ENCODE results near the gene ADIPOR1. TPM values are rescaled to one million over a fixed set of nuclear protein-coding genes. Genes with fewer than 3 reads are reported as not detected.
"Not testable (repeated sequence)": the region's sequence is repeated elsewhere in the genome, so short reads cannot be mapped to it uniquely, and the experiment has no call there.

ADIPOR1 gene
- total RNA-seq, 1 donor from 2014 or later: 137 TPM

DNA sequence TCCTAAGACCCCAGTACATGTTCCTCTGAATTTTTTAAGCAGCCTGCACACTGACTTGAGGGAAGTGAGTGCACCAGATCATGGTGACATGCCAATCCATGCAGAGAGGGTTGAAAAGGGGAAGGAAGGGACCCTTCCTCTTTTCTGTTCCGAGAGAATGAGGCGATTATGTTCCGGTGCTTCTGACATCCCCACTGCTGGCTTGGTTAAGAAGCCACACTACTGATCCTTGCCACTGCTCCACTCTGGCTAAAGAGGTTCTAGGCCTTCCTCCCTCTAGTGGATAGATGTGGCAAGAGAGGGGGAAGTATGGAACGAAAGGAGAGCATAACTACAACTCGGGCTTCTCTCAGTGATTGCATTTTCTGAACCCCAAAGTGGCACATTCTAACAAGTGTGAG is 10.8 kb upstream of the ADIPOR1 start:
- DNase-seq: peak; percentile 76

DNA sequence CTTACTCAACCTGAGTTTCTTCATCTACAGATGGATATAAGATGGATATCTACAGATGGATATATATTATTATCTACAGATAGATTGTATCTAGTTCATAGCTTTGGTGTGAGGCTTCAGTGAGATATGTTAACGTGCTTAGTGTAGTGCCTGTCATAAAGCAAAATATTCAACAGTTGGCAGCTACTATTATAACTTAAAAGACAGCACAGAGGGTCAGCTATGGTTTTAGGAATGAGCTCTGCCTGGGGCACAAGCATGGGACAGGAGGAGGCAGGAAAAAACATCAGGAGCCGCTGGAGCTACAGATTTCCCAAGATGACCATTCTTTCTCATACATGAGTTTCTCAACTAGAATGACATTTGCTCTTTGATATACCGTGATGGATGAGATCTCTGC is 10.2 kb upstream of the ADIPOR1 start:
- no peak for DNase-seq

DNA sequence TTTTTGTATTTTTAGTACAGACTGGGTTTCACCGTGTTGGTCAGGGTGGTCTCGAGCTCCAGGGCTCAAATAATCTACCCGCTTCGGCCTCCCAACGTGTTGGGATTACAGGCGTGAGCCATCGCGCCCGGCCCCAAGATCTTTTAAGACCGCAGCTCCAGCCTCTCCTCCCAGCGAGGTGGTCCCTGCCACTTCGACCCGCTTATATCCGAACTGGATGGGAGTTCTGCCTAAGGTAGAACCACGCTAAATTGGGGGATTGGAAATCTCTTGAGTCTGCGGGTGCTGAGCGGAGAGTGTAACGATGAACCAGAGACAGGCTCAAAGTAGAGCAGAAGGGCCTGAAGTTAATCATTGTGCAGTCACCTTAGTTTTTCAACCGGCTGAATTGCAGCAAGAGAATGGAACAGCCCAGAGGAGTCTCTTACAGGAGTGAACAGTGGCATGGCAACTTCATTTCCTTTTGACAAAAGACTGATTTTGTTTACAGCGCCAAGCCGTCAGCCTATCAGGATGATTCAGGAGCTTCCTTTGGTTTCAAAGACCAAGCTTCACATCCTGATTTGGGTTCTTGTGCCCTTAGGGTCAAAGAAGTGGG is 9.7 kb upstream of the ADIPOR1 start:
- peak; percentile 60 for DNase-seq

DNA sequence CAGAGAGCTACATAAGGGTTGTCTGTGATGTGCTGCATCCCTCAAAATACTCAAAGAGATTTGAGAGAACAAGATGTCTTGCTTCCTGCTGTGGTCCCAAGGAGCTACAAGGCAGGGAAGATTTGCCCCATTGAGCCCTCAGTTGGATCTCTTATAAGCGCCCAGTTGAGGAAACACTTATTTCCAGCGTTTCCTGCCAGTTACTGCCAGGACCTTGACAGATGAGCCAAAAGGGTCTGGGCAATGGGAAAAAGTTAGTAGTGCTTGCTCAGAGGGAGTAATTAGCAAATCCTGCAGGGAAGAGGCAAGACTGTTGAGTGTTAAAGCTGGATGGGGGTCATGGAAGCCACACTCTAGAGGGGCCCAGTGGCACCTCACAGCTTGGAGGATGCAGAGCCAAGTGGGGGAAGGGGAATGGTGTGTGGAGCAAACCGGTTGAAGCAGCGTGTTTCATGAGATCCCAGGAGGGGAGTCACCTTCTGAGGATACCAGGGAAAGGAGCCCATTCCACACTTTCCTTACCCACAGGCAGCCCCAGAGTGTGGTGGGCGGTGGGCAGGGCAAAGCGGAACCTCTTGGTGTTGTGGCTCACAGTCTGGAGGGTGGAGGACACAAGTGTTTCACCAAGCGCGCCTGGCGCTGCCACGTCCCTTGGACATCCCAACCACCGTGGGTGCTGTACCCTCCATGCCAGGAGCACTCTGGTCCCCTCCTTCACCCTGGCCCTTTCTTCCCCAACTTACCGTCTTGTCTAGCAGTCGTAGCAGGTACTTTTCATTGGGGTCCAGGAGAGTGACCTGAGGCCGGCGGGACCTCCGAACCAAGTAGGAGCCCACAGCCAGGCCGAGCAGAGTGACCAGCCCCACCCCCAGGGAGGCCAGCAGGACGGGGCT is 8.1 kb upstream of the ADIPOR1 start:
- DNase-seq: peak; percentile 62

DNA sequence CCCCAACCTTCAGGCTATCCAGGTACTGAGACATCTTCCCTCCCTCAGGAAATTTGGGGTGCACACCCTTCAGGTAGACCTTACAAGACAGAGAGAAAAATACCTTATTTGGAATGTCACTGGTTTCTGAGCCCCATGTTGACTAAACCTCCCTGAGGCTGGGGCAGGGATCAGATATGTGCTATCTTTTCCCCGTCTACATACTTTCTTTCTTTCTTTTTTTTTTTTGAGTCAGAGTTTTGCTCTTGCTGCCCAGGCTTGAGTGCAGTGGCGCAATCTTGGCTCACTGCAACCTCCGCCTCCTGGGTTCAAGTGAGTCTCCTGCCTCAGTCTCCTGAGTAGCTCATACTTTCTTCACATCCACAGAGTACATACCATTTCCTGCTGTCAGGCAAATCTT is 7.3 kb upstream of the ADIPOR1 start:
- DNase-seq: no peak

DNA sequence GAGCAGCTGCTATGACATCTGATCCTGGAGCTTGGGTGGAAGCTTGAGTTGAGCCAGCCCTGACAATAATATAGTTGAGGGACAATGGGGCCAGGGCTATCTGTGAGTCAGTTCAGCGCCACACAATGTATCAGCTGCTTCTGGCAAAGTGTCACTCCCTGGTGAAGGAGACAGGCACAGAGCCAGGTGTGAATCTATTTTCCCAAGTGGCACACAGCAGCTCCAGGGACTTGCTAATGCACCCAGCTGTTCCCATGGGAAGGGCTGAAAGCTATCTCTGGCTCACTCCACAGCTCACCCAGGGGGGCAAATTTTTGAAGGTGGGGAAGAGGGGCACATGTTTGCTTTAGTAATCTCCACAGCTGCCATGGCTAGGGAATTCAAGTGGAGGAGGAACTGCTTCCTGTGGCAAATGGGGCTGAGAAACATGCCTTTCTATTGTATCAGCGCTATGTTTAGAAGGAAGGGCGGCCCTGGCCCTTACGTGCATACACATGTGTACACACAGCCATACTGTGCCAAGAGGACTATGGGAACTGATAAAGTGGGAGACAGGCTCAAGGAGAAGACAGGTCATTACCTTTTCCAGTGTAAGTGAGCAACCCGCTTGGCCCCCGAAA is 6.8 kb upstream of the ADIPOR1 start:
- peak; percentile 25 for DNase-seq

DNA sequence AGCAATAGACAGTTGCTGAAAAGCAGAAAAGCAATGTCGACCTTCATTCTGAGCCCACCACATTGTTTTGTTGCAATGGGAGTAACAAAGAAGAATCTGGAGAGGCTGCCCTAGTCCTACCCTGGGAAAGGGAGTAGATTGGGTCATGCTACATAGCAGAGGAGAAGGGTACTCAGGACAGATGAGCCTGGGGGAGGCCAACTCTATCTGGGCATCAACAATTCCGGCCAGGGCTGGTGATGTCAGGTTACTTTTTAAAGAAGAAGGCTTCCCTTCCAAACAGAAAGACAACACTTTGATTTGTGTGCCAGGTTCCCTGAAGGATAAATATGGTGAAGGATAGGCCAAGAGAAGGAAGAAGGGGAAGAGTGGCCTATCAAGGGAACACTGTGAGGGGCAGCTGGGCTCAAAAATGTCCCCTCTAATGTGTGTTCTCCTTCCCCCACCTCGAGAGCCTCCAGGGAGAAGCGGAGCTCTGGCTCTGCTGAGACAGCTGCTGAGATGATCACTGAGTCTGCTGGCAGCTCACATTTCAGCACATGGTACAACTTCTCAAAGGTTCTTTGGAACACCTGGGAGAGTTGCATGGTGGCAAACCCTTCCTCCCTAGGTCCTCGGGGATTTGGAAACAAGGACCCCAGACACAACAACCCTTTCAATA is 3.2 kb upstream of the ADIPOR1 start:
- no peak for DNase-seq

DNA sequence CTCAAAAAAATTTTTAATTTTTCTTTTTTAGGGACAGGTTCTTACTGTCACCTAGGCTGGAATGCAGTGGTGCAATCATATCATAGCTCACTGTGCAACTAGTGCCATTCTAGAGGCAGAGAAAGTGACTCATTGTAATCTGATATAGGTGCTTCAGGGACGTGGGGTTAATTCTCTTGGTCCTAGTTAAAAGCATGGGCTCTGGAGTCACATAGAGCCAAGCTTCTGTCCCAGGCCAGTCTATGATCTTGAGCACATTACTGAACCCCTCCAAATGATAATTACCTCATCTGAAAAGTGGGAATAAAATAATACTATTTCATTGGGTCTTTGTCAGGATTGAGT is 1.1 kb upstream of the ADIPOR1 start:
- DNase-seq: no peak

DNA sequence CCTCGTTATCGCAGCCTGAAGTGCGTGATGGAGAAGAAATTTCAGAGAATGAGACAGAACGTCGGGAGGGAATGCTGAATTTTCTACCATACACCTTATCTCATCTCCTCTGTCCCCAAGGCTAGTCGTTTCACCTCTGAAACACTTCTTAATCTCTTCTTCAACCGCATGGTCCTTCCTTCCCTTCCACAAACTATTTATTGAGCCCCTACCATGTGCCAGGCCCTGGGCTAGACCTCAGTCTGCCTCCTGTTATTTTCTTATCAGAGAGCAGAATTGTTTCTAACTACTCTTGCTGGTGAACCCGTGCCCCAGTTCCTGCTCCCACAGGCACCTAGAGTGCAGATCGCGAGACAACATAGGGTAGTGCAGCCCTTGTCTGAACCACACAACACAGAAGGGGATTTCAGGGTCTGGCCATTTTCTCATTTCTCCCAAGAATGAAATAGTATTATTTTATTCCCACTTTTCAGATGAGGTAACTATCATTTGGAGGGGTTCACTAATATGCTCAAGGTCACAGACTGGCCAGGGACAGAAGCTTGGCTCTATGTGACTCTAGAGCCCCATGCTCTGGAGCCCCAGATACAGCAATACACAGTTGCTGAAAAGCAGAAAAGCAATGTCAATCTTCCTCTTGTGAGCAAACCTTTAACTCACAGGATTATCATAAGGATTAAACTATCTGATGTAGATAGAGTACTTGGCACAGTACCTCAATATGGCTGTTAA is 598 bp upstream of the ADIPOR1 start:
- peak; percentile 11 for DNase-seq

DNA sequence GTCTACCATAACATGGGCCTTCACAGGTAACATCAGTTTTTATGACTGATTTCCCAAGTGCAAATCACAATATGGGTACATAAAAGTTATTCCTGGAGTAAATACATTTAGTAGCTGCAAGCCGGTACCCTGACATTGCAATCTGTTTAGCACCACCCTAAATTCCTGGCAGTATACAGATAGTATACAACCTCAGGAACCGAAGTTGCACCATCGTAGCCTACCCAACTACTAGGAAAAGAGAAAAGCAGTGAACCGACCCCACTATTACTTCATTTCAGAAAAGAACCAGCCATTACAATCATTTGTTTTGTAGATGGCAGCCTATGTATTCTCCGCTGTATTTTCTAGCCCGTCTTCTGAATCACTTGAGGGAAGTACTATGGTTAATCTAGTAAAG is 1.1 kb downstream of the ADIPOR1 start:
- no peak for DNase-seq

DNA sequence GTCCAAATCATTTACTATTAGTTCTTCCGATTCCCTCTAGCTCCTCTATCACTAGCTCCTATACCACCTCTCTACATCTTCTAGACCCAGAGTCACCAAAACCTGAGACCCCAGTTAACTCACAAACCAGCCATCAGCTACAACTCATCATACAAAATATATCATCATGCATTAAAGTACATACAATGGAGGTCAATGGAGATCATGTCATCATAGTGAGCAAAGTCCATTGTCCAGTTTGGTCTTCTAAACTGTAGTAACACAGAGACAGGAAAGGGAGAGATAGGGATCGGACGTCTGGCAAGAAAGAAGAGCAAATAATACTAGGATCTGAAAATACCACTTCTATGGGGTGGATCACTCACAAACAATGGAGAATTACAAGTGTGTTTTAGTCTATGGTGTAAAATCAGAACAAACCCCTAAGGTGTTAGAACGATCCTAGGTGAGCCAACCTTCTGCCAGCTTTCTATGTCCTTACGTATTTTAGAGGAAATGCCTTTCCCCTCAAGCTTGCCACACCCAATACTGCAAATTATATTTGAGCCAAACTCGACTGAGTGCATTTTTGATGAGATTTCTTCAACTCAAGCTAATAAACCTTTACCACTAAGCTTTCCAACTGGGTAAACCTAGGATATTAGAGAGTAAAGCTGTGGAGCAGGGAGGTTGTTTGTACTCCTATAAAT is 3.9 kb downstream of the ADIPOR1 start:
- peak; percentile 18 for DNase-seq

DNA sequence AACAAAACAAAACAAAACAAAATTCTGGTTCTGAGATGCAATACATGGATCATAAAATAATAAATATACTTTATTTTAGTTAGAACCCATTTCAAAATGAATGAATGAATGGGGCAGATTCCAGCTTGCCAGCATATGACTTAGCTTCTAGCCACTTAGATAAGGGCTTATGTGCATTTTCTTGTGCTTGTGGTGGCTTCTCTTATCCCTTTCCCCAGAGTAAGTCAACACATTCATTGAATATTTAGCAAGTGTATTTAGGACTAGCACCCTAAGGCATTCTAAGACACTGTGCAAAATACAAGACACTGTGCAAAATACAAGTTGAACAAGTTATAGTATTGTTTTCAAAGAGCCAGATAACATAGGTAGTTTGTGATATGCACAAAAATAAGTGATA is 4.7 kb downstream of the ADIPOR1 start:
- DNase-seq: no peak

DNA sequence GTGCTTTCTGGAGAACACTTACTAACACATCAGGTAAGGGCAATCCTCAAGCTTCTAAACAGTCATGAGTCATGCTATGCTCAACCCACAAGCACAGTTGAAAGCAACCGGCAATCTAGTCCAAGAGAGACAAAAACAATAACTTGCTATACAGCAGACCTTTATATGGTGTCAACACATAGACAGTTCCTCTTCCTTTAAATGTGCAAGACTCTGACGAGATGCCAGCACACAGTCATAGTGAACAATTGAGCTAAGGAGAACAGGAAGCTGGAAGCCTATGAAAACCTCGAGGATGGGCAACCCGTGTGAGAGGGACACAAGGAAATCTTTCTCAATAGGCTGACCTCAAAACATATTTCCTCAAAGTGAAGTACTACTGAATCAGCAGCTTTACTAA is 5.3 kb downstream of the ADIPOR1 start:
- DNase-seq: peak; percentile 95

DNA sequence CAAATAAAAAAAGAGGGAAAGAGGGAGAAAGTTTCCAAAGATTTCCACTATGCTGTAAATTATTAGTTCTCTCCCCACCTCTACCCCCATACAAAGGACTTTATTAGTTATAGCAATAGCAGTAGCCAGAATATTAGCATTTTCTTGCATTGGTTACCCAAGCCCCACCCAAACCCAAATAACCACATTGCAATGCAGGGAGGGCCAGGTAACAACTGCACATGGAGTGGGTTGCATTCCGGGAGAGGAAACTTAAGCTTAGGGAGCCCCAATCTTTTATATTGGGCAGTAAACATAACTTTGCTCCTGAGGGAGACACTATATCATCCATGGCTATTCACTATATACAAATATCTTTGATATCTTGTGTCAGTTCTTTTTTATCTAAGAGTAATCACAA is 6.0 kb downstream of the ADIPOR1 start:
- DNase-seq: no peak

DNA sequence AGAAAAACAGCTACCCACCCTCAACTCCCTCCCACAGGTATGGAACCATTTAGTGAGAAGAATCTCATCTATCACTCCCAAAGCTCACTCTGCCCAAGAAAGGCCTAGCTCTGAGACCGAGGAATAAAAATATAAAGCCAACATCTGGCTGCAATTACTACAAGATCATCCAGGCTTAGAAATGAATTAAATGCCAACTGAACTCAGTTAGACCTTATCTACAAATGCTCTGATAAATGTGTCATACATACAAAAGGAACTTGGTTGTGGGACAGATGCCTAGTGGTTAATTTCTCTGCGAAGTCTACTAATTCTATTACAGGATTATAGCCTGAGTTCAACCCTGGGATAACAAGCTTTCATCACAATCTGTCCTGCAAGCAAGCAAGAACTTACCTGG is 6.7 kb downstream of the ADIPOR1 start:
- DNase-seq: no peak

DNA sequence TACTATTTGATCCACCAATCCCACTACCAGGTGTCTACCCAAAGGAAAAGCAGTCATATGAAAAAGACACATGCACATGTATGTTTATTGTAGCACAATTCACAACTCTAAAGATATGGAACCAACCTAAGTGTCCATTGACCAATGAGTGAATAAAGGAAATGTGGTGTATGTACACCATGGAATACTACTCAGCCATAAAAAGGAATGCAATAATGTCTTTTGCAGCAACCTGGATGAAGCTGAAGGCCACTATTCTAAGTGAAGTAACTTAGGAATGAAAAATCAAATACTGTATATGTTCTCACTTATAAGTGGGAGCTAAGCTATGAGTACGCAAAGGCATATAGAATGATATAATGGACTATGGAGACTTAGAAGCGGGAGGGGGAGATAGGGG is 12.6 kb downstream of the ADIPOR1 start:
- no peak for DNase-seq

DNA sequence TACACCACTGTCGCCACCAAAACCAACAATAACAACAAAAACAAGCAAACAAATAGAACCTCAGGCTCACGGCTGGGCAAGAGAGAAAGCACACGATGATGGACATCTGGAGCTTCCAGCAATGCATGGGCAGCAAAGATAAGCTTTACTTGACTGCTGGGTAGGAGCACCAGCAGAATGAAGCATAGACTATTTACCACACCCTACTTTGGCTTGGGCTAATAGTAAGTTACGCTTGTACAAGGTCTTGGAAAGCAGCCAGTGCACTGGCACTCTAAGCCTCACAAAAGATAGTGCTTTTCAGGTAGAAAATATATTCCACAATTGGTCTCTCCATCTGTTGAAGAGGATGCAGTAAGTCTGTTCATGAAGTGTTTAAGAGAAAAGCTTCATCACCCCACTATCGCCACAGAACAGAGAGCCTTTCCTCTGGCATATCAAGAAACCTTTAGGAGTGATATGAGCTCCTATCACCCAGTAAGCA is 13.6 kb downstream of the ADIPOR1 start:
- DNase-seq: no peak

DNA sequence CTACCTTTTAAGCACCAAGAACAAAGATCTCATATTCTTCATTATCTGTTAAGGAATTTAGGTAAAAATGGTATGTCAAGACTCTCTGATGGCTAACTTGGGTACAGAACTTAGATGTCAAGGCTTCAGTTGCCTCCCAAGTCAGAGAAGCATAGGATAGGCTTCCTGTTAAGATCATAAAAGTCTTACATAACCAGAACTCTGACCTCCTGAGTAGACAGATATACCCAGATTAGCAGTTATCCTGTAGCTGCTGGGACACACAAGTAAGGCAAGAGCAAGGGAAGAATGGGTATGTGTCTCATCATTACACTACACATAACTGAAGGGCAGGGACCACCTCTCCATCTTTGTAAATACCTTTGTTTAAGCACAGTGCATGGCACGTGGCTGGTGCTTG is 15.7 kb downstream of the ADIPOR1 start:
- no peak for DNase-seq

DNA sequence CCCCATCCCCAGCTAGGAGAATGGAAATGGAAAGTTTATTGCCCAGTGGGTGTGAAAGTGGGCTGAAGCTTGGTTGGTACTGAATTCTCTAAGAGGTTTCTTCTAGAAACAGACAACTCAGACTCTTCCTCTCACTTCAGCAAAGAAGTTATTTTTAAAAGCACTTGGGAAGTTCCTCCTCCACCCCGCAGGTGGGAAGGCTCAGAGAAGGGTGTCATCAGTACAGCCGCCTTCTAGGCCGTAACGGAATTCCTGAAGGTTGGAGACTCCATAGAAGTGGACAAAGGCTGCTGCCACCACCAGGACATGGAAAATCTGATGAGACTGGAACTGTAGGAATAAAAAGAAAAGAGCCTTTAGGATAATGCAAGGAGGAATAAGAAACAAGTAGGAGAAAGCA is 16.7 kb downstream of the ADIPOR1 start:
- DNase-seq: no peak

DNA sequence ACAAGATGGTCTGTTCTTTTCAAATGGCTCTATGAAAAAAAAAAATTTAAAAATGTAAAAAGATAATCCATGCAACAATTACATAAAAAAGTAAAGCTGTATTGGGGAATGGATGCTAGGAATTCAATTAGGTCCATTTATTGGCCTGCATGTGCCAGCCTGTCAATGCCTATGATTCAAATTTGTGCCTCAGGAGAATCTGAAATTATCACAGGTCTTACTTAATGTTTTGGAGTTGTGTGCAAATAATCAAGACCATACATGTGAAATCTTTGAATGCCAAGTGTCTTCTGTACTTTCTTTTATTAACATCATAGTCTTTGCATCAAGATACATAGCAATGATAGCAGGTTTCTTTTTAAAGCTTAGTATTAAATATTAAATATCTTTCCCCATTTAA is 17.6 kb downstream of the ADIPOR1 start:
- DNase-seq: no peak

DNA sequence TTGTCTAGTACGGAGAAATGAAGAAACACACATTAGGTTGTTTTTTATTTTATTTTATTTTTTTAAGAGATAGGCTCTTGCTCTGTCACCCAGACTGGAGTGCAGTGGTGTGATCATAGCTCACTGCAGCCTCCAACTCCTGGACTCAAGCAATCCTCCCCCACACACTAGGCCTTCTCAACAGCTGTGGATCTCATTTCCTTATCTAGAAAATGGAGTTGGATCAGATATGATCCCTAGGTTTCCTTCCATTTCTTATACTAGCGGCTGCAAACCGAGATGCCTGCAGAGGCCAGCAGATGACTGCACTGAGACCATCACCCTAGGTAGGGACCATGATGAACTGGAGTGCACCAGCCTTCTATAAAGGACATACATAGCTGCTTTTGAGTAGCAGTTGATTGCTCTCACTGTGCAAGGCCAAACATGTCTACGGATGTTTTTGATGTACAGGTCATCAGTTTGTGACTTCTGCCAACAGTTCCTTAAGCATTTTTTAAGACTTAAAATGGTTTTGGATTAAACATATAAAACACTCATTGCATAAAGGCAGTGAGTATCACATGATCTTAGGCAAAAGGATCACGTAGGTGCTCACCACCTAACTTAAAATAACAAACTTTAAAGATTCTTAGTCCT is 19.7 kb downstream of the ADIPOR1 start:
- DNase-seq: no peak

DNA sequence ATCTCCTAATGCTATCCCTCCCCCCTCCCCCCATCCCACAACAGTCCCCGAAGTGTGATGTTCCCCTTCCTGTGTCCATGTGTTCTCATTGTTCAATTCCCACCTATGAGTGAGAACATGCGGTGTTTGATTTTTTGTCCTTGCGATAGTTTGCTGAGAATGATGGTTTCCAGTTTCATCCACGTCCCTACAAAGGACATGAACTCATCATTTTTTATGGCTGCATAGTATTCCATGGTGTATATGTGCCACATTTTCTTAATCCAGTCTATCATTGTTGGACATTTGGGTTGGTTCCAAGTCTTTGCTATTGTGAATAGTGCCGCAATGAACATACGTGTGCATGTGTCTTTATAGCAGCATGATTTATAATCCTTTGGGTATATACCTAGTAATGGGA is 21.7 kb downstream of the ADIPOR1 start:
- DNase-seq: not testable (repeated sequence)

Measured in dermis blood vessel endothelial cell (primary cell).